Liver (tissue), 9 donors: Measurements from ENCODE around the gene FSIP1. TPM values are rescaled to one million over a fixed set of nuclear protein-coding genes. Genes with fewer than 3 reads are reported as not detected.
A peak's percentile ranks its signal among the peaks of the same experiment; 100 is the strongest.

Experiments
- DNase-seq: peaks from one replicate; pipeline ENCODE4 v3.0.0-alpha.2; 2017; ENCODE audit warnings: low spot score
- H3K27ac ChIP-seq, 2 donors: one replicate each; pipeline ENCODE4 v1.7.0; 2013; ENCODE audit warnings: inconsistent platforms in 2 of 2, low read length in 2 of 2, control low read depth in 1 of 2, low read depth in 1 of 2, mild to moderate bottlenecking in 1 of 2
- H3K27me3 ChIP-seq, 4 donors: one replicate each; pipeline versions ENCODE4 v1.6.1 to v1.7.0; 2013; ENCODE audit warnings: low read length in 3 of 4, inconsistent platforms in 1 of 4, mild to moderate bottlenecking in 1 of 4, moderate library complexity in 1 of 4; ENCODE audit not compliant: control insufficient read depth in 4 of 4, insufficient read depth in 4 of 4
- H3K36me3 ChIP-seq, 4 donors: one replicate each; pipeline versions ENCODE4 v1.6.1 to v1.7.0; 2013; ENCODE audit warnings: low read length in 3 of 4, mild to moderate bottlenecking in 3 of 4, low read depth in 1 of 4, moderate library complexity in 1 of 4; ENCODE audit not compliant: control insufficient read depth in 4 of 4, insufficient read depth in 3 of 4
- H3K4me1 ChIP-seq, 4 donors: one replicate each; pipeline versions ENCODE4 v1.6.1 to v1.7.0; 2013; ENCODE audit warnings: low read length in 3 of 4, mild to moderate bottlenecking in 3 of 4, moderate library complexity in 1 of 4; ENCODE audit not compliant: control insufficient read depth in 4 of 4, insufficient read depth in 4 of 4
- H3K4me3 ChIP-seq, 3 donors: one replicate each; pipeline versions ENCODE4 v1.6.1 to v1.7.0; 2013; ENCODE audit warnings: low read length in 3 of 3, control low read depth in 1 of 3, low read depth in 1 of 3, mild to moderate bottlenecking in 1 of 3
- H3K9ac ChIP-seq, 2 donors: one replicate each; pipeline ENCODE4 v1.7.0; 2013; ENCODE audit warnings: low read length in 2 of 2, mild to moderate bottlenecking in 2 of 2, moderate library complexity in 2 of 2, control low read depth in 1 of 2, low read depth in 1 of 2
- H3K9me3 ChIP-seq, 4 donors: one replicate each; pipeline versions ENCODE4 v1.6.1 to v1.7.0; 2013; ENCODE audit warnings: low read length in 3 of 4; ENCODE audit not compliant: control insufficient read depth in 4 of 4
- EGR1 ChIP-seq, 2 donors: IDR thresholded peaks; 2 replicates each; pipeline ENCODE4 v1.6.1; 2016 to 2018; ENCODE audit warnings: antibody characterized with exemption in 2 of 2, low read depth in 2 of 2
- FOXA1 ChIP-seq: IDR thresholded peaks from 2 replicates; pipeline ENCODE4 v1.6.1; 2016; ENCODE audit warnings: antibody characterized with exemption
- FOXA2 ChIP-seq: IDR thresholded peaks from 2 replicates; pipeline ENCODE4 v1.6.1; 2016; ENCODE audit warnings: antibody characterized with exemption
- GABPA ChIP-seq, 2 donors: IDR thresholded peaks in 1 of 2; conservative IDR thresholded peaks in 1 of 2; 2 replicates each; pipeline ENCODE4 v1.6.1; 2016; ENCODE audit warnings: antibody characterized with exemption in 2 of 2, mild to moderate bottlenecking in 1 of 2, moderate library complexity in 1 of 2
- HNF4G ChIP-seq: IDR thresholded peaks from 2 replicates; pipeline ENCODE4 v1.6.1; 2016; ENCODE audit warnings: antibody characterized with exemption
- RAD21 ChIP-seq, 2 donors: IDR thresholded peaks; 2 replicates each; pipeline ENCODE4 v1.6.1; 2016; ENCODE audit warnings: antibody characterized with exemption in 2 of 2, mild to moderate bottlenecking in 2 of 2
- SP1 ChIP-seq: IDR thresholded peaks from 2 replicates; pipeline ENCODE4 v1.6.1; 2018; ENCODE audit warnings: antibody characterized with exemption, mild to moderate bottlenecking
- TAF1 ChIP-seq: conservative IDR thresholded peaks from 2 replicates; pipeline ENCODE4 v1.6.1; 2016; ENCODE audit warnings: antibody characterized with exemption, mild to moderate bottlenecking
- YY1 ChIP-seq: IDR thresholded peaks from 2 replicates; pipeline ENCODE4 v1.6.1; 2016; ENCODE audit warnings: antibody characterized with exemption, mild to moderate bottlenecking
- WGBS: extraction: QIAGEN DNeasy Blood & Tissue Kit; methylation state at CpG from one replicate; pipeline ENCODE4 v1.1.7; 2013; 5-methylcytosine and 5-hydroxymethylcytosine counted together
- polyA plus RNA-seq, 2 donors: library from polyadenylated mRNA; stranded (reverse) in 1 of 2; unstranded in 1 of 2; fragments of 200-250 nt in 1 of 2; fragments of >200 nt in 1 of 2; fragmentation: Nextera tagmentation in 1 of 2; extraction: Ambion mirVana in 1 of 2; gene quantifications; one replicate each; pipeline versions ENCODE4 v1.2.1 to v1.2.3, GENCODE V29; 2013 to 2015
- total RNA-seq, 2 donors: library from RNA; depleted of rRNA; stranded (reverse); fragments of >200 nt; gene quantifications; one replicate each; pipeline ENCODE4 v1.2.3, GENCODE V29; 2014
- TF ChIP-seq, protein P1 (sequence below): IDR thresholded peaks from 2 replicates; pipeline ENCODE4 v1.6.1; 2016; ENCODE audit warnings: antibody characterized with exemption
- TF ChIP-seq, protein P2 (sequence below): fragments of 150-350 bp; IDR thresholded peaks from 2 replicates; pipeline ENCODE4 v1.5.1; 2017; ENCODE audit warnings: improper control_type of control experiment, low read depth, low read length; ENCODE audit not compliant: missing input control
- TF ChIP-seq, protein P3 (sequence below): IDR thresholded peaks from 2 replicates; pipeline ENCODE4 v1.6.1; 2016; ENCODE audit warnings: antibody characterized with exemption
- donor health status: healthy.
- donor health status: healthy.
- donor health status: healthy.
- donor health status: healthy.
- donor health status: healthy.

Gene FSIP1
- total and polyA plus RNA-seq, 4 donors: 0.05 to 0.29 (median 0.13) TPM

DNA sequence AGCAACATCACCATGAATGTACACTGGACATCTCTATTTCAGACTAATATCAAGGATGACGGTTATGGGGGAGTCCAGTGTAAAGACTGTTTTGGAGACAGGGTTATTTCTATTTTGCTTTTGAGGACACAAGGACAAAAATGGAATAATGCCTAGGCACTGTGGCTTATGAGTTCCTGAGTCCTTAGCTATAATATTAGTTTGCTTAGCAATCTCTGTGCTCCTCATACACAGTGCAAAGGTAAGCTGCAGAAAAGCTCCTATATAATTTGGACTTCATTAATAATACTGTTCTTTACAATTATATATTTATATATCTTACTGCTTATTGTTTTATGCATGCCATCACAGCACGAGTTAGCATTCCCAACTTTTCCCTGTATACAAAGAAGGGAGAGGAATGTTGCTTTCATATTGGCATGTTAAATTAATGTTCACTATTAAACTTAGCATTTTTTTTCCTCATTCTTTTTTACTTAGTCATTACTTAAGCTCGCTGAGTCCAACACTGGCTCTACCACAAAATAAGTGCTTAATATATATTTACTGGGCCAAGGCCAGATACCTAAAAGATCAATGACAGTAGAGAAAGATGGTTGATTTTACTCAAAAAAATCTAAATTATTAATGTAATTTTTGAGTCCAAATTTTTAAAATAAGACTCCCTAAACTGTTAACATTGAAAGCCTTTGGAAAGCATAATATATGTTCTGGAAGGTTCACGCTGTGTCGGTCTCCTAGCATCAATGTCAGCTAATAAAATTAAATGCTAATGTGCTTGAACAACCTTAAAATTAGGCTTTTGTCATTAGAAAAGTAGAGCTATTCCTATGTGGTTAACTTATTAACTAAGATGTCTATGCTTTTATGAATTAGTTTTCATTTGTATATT is 187.9 kb downstream of the FSIP1 start:
- no peak for TF ChIP-seq TAF1
- Histone ChIP-seq H3K36me3 (peaks cover 0 to 61% (median 21%) of the 10 kb centered on the region in 4 donors), H3K27ac (no peak overlapping the region), H3K4me3 (no peak overlapping the region), H3K27me3 (no peaks in the 10 kb centered on the region), H3K9me3 (no peaks in the 10 kb centered on the region), H3K4me1 (no peaks in the 10 kb centered on the region), H3K9ac (no peak overlapping the region)
- DNase-seq: no peak
- 88% methylated on average over 5 of the region's 5 CpGs for WGBS

DNA sequence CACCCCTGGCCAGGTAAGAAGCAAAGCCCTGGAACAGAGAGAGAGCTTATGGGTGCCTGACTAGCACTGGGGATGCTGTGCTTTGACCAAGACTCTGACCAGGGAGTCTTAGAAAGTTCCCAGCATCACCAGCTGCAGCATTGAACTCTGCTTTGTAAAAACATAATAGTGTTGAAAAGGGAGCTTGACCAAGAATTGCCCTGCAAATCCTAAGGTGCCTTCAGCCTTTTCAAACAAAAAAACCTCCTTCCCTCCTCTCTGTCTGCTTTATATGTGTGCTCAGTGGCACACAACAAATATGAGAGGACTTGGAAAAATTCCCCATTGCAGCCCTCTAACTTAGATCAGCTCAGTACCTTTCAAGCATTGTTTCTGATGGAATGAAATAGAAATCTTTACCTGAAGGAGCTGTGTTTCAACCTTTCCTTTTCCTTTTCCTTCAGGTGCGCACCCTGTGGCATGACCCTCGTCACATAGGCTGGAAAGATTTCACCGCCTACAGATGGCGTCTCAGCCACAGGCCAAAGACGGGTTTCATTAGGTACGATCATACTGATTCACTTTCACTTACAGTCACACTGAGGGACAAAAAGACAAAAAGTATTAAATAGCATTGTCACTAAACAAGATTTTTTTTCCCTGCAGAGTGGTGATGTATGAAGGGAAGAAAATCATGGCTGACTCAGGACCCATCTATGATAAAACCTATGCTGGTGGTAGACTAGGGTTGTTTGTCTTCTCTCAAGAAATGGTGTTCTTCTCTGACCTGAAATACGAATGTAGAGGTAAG is 188.8 kb downstream of the FSIP1 start:
- 85% methylated on average over 7 of the region's 7 CpGs for WGBS
- peak in 1 of 2 donors; percentile 14 for TF ChIP-seq RAD21 (IDR thresholded peaks at IDR 0.05)
- TF ChIP-seq, protein P1, sequence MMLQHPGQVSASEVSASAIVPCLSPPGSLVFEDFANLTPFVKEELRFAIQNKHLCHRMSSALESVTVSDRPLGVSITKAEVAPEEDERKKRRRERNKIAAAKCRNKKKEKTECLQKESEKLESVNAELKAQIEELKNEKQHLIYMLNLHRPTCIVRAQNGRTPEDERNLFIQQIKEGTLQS: no peak
- Histone ChIP-seq H3K9ac (no peak overlapping the region), H3K27me3 (no peaks in the 10 kb centered on the region), H3K9me3 (no peaks in the 10 kb centered on the region), H3K4me1 (no peaks in the 10 kb centered on the region), H3K4me3 (no peak overlapping the region), H3K27ac (no peak overlapping the region), H3K36me3 (peaks cover 0 to 69% (median 23%) of the 10 kb centered on the region in 4 donors)
- no peak for DNase-seq

DNA sequence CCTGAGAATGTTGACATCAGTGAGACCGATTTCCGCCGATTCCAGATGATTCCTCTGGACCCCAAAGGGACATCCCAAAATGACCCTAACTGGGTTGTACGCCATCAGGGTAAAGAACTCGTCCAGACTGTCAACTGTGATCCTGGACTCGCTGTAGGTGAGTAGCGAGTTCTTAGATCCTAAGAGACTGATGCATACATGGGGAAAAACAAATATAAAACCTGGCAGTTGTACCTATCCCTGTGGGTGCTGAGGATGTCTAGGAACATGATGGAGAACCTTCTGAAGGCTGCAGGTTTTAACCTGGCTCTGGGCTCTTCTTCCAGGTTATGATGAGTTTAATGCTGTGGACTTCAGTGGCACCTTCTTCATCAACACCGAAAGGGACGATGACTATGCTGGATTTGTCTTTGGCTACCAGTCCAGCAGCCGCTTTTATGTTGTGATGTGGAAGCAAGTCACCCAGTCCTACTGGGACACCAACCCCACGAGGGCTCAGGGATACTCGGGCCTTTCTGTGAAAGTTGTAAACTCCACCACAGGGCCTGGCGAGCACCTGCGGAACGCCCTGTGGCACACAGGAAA is 189.5 kb downstream of the FSIP1 start:
- TF ChIP-seq GABPA (IDR thresholded peaks at IDR 0.05 in 1 of 2, conservative IDR thresholded peaks at IDR 0.05 in 1 of 2) (no peak), HNF4G (no peak), RAD21 (IDR thresholded peaks at IDR 0.05) (no peak), YY1 (no peak), FOXA1 (no peak), FOXA2 (no peak), EGR1 (IDR thresholded peaks at IDR 0.05; ENCODE audit: low read depth in 2 of 2) (no peak), SP1 (no peak)
- TF ChIP-seq, protein P2, sequence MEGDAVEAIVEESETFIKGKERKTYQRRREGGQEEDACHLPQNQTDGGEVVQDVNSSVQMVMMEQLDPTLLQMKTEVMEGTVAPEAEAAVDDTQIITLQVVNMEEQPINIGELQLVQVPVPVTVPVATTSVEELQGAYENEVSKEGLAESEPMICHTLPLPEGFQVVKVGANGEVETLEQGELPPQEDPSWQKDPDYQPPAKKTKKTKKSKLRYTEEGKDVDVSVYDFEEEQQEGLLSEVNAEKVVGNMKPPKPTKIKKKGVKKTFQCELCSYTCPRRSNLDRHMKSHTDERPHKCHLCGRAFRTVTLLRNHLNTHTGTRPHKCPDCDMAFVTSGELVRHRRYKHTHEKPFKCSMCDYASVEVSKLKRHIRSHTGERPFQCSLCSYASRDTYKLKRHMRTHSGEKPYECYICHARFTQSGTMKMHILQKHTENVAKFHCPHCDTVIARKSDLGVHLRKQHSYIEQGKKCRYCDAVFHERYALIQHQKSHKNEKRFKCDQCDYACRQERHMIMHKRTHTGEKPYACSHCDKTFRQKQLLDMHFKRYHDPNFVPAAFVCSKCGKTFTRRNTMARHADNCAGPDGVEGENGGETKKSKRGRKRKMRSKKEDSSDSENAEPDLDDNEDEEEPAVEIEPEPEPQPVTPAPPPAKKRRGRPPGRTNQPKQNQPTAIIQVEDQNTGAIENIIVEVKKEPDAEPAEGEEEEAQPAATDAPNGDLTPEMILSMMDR: no peak
- TF ChIP-seq, protein P1: no peak
- TF ChIP-seq, protein P3, sequence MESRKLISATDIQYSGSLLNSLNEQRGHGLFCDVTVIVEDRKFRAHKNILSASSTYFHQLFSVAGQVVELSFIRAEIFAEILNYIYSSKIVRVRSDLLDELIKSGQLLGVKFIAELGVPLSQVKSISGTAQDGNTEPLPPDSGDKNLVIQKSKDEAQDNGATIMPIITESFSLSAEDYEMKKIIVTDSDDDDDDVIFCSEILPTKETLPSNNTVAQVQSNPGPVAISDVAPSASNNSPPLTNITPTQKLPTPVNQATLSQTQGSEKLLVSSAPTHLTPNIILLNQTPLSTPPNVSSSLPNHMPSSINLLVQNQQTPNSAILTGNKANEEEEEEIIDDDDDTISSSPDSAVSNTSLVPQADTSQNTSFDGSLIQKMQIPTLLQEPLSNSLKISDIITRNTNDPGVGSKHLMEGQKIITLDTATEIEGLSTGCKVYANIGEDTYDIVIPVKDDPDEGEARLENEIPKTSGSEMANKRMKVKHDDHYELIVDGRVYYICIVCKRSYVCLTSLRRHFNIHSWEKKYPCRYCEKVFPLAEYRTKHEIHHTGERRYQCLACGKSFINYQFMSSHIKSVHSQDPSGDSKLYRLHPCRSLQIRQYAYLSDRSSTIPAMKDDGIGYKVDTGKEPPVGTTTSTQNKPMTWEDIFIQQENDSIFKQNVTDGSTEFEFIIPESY: no peak
- 91% methylated on average over 15 of the region's 15 CpGs for WGBS
- Histone ChIP-seq H3K36me3 (peaks cover 0 to 76% (median 27%) of the 10 kb centered on the region in 4 donors), H3K4me3 (no peak overlapping the region), H3K27me3 (no peaks in the 10 kb centered on the region), H3K27ac (no peak overlapping the region), H3K4me1 (peaks cover 0 to 6% (median 5%) of the 10 kb centered on the region in 4 donors), H3K9ac (no peak overlapping the region), H3K9me3 (no peaks in the 10 kb centered on the region)
- no peak for DNase-seq
